ENCODE measurements around the gene CCDC15.

Gene CCDC15

GRCh38 chr11:125071846-125072217 is 117.8 kb downstream of the CCDC15 start:
- DNase-seq, result no peak

DNA sequence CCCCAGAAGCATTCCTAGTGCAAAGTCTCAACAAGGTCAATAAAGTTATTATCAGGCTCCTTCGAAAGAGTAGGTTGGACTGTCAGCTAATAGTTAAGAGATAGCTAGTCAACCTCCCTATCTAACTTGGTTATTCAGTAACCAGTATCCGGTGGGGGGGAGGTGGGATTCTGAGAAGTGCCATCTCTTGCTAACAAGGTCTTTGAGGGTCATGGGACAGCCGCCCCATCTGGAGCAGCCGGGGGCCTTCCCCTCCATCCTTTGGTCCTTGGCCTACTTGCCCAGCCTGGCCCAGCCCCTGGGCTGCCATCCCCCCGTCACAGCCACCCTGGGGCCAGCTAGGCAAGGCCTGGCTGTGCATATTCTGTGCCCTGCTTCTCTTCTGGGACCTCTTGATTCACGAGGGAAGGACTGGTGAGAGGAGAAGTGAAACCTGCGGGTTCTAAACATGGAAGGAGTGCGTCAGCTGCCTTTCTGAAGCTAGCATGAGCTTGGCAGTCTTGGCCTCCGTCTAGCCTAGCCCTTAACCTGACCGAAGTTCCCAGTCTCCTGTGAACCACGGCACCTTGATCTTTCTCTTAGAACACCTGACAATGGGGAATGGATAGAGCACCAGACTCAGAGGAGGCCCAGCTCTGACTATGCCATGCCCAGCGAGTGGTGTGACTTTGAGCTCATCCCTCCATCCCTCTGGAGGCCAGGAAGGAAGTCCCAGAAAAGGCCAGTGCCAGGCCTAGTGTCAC is 118.4 kb downstream of the CCDC15 start:
- DNase-seq, result no peak

DNA sequence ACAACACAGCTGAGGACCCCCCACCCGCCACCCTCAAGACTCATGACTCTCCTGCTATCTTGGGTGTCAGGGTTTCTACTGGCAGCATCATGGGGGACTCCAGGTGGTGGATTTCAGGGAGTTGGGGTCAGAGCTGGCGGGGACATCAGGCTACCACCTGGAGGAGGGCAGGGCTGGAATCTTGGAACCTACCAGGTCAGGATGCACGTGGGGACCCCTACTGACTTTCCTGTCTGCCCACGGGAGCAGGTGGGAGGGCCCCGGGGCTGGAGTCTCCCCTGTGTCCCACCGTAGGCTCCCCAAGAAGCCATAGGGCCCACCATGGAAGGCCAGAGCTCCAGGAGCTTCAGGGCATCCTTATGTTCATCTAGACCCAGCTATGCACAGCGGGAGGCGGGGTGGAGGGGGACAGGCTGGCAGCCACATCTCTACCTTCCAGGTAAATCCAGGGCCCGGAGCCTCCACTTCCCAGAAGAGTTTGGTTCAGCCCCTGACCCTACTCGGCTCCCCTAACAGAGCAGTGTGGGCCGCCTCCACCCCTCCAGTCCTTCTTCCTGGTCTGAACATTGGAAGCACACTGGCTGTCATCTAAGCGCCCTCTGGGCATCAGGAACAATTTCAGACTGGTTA is 119.1 kb downstream of the CCDC15 start:
- no peak for DNase-seq

DNA sequence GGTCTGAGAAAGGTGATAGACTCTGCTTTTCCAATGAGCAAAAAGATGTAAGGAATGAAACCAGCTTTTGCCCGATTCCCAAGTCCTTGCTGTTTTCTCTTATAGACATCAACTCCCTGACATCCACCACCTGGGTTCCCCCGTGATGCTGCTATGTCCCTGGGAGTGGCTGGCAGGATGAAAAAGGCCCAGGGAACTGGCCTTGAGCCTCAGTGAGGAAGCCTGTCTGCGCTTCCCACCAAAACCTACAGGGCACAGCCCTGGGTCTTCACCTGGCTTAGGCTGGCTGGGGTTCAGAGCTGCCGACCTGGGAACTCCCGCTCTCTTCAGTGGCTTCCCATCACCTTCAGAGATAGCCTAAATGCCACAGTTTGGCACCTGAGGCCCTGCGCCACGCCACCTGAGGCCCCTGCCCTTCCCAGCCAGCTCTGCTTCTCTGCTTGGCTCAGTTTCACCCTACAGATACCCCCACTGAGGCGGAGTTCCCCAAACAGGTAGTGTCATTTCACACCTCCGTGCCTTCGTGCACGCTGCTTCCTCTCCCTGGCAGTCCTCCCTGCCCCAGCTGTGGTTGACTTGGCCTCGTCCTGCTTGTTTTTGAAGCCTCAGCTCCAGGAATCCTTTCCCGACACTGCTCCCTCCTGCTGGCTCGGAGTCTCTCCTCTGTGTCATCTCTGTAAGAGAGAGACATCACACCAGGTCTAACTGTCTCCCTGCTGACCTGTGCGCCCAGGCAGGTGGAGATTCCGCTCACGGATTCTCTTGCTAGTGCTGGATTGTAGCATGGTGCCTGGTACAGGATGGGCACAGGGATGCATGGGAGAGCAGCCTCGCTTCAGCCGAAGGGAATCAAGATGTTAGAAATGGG is 119.8 kb downstream of the CCDC15 start:
- DNase-seq, result no peak

DNA sequence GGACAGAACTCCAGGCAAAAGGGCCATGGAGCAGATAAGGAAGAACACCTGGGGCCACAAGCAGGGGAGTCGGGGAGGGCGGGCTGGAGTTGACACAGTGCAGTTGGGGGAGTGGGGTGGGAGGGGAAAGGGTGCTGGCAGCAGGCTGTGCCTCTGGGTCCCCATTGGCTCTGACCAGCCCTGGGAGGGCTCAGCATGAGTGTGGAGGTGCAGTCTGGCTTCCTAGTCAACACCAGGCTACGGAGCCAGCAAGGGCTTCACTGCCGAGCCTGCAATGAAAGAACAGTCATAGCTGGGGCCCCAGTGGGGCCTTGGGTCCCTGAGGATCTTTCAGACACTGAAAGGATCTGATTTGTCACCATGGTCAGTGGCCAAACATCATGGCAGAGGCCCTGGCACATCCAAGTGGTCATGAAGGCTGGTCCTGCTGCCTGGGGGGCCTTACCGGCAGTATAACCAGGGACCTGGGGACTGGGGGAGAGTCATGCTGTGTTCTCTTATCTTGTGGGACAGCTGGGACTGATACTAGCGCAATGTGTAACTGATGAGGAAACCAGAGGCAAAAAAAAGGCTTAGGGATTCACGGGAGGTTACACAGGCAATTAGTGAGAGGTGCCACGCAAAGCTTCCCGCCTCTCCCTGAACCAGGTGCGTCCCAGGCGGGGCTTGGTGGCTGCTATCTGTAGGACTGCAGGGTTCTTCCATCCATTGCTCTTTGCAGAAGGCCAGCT is 120.7 kb downstream of the CCDC15 start:
- no peak for DNase-seq

GRCh38 chr11:125075242-125075625 is 121.2 kb downstream of the CCDC15 start:
- no peak for DNase-seq

DNA sequence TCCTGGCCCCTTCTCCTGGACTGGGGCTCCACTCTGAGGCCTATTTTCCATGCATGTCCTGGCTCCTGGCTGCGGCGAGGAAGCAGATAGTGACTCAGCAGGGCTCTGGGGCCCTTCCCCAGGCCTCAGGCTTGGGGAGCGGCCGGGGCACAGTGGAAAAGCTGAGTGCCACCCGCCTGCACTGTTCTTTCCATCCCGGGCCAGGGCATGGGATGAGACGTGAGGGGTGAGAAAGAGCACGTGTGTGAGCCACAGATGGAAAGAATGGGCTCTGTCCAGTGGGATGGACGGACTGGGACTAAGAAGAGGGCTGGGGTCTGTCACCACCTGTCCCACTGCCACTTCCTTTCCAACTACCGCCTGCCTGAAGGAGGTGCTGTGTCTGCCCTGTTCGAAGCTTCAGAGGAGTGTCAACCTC is 121.9 kb downstream of the CCDC15 start:
- no peak for DNase-seq

DNA sequence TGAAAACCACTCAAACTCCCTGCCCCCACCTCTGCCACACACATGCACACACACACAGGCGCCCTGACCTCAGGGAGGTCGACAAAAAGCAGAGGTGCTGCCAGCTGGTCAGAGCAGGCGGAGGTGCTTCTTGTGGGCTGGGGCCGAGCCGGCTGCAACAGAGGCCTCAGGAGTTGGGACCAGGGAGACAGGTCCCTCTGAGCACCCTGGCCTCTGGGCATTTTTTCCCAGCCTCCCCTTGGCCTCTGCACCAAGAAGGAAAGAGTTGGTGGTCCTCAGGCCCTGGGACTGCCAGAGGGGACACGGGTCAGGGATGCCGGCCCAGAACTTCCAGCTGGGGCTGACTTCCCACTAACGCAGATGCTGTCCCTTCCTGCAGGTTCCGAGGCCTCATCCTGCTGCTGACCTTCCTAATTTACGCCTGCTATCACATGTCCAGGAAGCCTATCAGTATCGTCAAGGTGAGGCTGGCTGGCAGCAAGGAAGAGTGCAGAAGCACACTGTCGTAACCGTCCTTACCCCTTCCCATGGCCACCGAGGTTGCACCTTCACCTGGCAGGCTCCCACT is 122.5 kb downstream of the CCDC15 start:
- DNase-seq, result no peak

GRCh38 chr11:125078016-125078415 is 124.0 kb downstream of the CCDC15 start:
- DNase-seq, result no peak

DNA sequence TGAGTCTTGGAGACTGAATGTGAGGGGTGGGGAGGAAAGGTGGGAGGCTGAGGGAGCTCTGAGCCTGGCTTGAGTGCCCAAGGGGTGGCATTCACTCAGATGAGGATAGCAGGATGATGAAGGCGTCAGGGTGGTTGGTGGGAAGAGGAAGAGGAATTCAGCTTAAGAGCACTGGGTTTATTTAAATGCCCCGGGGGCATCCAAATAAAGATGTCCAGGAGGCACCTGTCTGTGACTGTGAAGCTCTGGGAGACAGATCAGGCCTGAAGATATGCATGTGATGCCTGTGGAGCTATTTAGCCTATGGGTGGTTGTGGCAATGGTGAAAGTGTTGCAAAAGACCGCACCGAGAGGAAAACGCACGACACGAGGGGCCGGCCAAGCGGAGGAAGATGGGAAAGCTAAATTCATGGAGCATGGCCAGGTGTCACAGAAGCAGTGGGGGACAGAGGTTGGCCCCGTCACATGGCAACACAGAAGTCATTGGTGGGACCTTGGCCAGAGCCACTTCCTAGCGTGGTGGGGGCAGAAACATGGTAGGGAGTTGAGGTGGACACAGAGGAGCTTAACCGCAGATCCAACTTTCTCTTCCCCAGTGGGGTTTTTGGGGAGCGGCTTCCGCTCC is 124.6 kb downstream of the CCDC15 start:
- no peak for DNase-seq

DNA sequence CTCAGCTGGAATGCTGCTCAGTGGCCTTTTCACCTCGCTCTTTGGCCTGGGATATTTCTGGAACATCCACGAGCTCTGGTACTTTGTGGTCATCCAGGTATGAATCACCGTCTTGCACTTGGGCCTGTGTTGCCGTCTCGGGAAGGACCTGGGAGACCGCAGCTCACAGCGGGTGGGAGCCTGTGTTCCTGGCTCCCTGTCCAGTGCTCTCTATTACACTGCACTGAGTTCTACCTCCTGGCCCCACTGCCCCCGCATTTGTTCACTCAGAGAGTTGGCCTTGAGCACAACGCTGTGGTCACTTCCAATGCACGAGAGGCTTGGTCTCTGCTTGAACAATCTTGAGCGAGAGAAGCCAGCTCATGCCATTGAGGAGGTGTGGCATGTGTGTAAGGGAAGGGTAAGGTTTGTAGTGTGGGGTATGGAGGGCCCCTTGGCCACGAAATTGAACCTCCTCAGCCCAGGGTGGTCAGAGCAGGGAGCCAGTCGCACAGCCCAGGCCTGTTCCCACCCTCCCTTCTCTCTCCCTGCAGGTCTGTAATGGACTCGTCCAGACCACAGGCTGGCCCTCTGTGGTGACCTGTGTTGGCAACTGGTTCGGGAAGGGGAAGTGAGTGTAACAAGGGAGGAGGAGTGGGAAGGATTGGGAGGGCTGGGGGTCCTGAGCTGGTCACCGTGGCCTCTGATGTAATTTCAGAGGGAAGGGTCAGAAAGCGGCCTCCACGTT is 125.3 kb downstream of the CCDC15 start:
- no peak for DNase-seq

GRCh38 chr11:125079878-125080530 is 126.0 kb downstream of the CCDC15 start:
- no peak for DNase-seq

DNA sequence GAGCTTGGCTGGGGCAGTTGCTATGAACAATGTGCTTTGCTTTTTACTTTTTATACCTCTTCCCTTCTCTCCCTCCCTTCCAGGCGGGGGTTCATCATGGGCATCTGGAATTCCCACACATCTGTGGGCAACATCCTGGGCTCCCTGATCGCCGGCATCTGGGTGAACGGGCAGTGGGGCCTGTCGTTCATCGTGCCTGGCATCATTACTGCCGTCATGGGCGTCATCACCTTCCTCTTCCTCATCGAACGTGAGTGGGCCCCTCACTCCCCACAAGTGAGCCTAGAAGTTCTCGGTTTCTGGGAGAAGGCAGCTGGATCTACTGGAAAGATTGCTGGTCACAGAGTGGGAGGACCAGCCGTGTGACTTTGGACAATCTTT is 126.5 kb downstream of the CCDC15 start:
- DNase-seq, result no peak

- DNase-seq, result no peak
These were observed 127.2 kb downstream of the CCDC15 start for GRCh38 chr11:125081098-125081798.

- no peak for DNase-seq
These were observed 128.0 kb downstream of the CCDC15 start for GRCh38 chr11:125082040-125082439.

DNA sequence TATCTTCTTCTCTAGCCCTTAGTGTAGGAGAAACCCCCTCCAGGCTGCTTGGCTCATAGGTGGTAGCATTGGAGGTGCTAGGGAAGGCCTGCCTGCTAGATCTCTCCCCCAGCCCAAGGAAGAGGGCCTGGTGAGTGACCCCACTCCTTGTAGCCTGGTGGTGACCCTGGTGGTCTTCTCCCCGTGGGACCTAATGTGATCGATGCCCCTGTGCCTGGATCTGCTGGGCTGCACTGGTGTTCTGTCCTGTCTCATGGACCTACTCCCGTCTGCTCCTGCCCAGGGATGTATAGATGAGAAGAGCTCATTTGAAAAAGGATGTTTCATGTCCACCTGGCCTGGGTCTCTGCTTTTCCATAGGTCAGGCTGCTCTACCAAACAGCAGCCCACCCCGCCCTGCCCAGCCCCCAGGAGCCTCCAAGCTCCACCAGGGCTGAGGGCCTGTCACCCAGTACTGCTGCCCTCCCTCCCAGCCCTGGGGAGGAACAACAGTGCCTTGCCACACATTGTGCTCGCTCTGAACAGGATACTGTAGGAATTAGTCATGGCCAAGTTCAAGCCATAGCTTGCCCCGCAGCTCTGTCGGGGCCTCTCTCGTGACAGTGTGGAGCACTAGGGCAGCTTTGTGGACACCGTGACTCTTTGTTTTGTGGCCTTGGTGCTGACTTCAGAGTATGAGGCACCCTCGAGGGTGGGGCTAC is 128.8 kb downstream of the CCDC15 start:
- DNase-seq, result no peak

GRCh38 chr11:125083312-125084056 is 129.5 kb downstream of the CCDC15 start:
- DNase-seq, result no peak

DNA sequence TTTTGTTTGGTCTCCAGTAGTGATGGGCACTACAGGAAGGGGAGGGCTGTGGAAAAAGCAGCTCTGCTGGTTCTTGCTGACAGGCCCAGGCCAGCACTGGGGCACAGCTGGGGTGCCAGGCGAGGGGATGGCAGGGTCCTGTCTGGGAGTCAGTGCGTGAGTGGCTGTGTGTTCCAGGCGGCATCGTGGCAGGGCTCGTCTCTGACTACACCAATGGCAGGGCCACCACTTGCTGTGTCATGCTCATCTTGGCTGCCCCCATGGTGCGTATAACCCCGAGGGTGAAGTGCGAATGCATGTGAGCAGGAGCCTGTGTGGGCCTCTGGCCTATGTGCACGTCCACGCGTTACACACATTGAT is 130.0 kb downstream of the CCDC15 start:
- no peak for DNase-seq

DNA sequence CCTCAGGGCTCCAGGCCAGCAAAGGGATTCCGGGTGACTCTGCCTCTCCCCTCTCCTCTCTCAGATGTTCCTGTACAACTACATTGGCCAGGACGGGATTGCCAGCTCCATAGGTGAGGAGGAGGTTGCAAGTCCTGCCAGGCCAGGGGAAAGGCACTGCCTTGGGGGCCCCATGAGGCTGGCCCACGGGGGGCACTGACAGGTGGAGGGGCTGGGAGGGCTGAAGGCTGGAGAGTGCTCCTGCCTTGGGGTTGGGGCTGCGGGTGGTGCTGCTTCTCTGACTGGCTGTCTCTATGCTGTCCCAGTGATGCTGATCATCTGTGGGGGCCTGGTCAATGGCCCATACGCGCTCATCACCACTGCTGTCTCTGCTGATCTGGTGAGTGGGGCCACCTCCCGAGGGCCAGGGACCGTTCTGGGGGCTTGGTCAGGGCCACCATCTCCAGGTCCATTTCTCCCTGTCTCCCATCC is 130.8 kb downstream of the CCDC15 start:
- DNase-seq, result no peak
